GM21447 (cell line): Measurements from ENCODE around the gene XKR7.
"Not testable (repeated sequence)": the region's sequence is repeated elsewhere in the genome, so short reads cannot be mapped to it uniquely, and the experiment has no call there.

ENCODE experiments used
- ATAC-seq: cut with Tn5 transposase; IDR thresholded peaks from one replicate; pipeline ENCODE4 v1.9.1; 2021; ENCODE audit not compliant: unreplicated experiment

Gene XKR7

GRCh38 chr20:32010666-32011065 lies 42.7 kb downstream of the XKR7 start:
- ATAC-seq: no peak

DNA sequence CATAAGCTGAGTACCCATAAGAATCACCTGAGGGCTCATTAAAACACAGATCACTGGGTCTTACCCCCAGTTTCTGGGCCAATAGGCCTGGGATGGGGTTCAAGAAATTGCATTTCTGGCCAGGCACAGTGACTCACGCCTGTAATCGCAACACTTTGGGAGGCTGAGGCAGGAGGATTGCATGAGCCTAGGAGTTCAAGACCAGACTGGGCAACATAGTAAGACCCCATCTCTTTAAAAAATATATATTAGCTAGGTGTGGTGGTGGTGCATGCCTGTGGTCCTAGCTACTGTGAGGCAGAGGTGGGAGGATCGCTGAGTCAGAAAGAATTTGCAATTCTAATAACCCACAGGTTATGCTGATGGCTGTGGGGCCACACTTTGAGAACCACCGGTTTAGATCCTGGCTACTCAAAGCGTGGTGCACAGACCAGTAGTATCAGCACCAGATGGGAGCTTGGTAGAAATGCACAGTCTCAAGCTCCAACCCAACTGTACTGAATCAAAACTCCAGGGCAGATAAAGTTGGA lies 44.3 kb downstream of the XKR7 start:
- no peak for ATAC-seq

- ATAC-seq: no peak
Observed at GRCh38 chr20:32013326-32013725, 45.4 kb downstream of the XKR7 start.

DNA sequence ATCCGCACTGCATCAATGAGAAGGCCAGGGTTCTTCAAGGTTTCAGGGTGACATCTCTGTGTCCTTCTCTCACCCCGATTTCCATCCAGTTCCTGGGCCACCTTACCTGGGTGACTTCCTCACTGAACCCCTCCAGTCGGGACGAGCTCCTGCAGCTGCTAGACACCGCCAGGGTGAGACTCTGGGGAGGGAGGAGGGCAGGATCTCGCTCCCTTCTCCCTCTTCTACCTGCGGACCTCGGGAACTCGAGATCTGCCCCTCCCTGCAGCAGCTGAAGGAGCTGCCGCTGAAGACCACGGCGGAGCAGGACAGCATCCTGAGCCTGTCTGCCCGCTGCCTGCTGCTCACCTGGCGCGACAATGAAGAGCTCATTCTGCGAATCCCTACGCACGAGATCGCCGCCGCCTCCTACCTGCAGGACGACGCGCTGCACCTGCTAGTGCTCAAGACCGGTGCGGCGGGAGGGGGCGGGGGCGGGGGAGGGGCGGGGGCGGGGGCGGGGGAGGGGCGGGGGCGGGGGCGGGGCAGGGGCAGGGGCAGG lies 49.8 kb downstream of the XKR7 start:
- no peak for ATAC-seq

GRCh38 chr20:32018269-32019155 lies 50.6 kb downstream of the XKR7 start:
- ATAC-seq: no peak

DNA sequence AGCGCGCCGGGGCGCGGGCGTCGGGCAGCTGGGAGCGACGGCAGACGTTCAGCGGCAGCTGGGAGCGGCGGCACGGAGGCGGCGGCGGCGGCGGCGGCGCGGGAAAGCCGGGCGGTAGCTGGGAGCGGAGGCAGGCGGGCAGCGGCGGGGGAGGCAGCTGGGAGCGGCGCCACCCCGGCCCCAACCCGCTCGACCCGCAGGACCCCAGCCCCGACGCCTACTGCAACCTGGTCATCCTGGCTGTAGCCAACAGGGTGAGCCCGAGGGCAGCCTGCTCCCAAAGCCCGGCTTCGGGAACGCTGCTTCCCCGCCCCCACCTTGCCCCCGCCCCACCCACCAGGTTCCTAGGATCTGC lies 51.2 kb downstream of the XKR7 start:
- no peak for ATAC-seq

GRCh38 chr20:32019563-32020463 lies 51.9 kb downstream of the XKR7 start:
- ATAC-seq: no peak

DNA sequence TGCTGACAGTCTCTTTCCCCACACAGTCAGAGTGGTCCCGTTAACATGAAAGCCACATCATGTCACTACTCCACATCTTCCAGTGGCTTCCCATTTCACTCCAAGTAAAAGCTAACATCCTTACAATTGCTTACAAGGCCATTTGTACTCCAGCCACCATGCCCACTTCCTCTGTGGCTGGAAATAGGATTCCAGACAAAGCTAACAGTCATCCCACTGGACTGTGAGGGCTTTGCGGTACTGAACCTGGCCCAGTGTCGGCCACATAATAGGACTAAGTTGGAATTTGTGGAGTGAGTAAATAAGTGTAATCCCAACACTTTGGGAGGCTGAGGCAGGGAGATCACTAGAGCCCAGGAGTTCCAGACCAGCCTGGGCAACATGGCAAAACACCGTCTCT lies 53.1 kb downstream of the XKR7 start:
- no peak for ATAC-seq

- ATAC-seq: no peak
Observed at GRCh38 chr20:32024683-32025295, 56.8 kb downstream of the XKR7 start.

DNA sequence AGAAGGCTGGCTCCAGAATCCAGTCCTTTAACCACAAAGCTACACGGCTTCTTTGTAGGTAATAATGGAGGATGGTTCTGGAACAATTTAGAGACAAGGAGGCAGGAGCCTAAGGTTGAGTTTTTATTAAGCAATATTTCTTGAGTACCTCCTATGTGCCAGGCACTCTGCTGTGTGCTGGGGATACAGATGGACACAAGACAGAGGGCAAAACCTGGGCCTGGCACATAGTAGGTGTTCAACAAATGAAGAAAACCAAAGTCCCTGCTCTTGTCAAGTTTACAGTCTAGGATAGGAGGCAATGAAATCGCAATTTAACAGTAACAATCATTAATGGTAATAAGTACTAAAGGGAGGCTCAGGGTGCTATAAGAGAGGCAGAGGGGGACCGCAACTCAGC lies 59.7 kb downstream of the XKR7 start:
- ATAC-seq: no peak

DNA sequence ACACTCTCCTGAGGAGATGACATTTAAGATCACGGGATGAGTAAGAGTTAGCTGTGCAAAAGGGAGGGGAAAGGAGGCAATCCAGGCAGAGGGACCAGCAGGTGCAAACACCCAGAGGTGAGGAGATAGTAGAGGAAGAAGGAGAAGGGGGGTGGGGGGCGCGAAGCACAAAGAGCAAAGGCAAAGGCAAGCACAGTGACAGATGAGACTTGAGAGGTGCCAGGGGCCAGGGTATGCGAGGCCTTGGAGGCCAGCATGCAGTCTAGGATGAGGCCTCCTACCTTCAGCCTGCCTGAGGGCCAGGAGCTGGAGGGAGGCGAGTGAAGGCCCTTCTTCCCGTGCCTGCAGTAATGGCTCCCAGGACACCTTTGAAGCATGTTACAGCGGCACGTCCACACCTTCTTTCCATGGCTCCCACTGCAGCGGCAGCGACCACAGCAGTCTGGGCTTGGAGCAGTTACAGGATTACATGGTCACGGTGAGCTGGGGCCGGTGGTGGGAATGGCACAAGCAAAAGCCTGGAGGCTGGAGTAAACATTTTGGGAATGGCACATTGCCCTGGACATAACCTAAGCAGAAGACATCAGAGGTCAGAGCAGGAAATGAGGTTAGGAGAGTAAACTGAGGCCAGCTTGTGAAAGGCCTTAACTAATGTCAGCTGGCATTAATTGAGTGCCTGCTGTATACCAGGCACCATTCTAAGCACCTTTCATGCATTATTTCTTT lies 60.9 kb downstream of the XKR7 start:
- no peak for ATAC-seq

DNA sequence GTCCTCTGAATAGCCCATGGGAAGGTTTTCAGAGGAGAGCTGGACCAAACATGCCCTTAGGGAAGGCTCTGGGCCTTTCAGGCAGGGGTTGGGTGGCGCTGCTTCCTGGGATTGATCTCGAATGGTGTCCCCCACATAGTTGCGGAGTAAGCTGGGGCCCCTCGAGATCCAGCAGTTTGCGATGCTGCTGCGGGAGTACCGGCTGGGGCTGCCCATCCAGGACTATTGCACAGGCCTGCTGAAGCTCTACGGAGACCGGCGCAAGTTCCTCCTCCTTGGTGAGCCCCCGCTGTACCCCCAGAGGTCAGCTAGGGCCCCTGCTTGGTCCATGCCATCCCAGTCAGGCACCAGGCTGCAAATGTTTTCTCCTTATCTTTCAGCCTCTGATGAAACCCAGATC lies 61.6 kb downstream of the XKR7 start:
- no peak for ATAC-seq

DNA sequence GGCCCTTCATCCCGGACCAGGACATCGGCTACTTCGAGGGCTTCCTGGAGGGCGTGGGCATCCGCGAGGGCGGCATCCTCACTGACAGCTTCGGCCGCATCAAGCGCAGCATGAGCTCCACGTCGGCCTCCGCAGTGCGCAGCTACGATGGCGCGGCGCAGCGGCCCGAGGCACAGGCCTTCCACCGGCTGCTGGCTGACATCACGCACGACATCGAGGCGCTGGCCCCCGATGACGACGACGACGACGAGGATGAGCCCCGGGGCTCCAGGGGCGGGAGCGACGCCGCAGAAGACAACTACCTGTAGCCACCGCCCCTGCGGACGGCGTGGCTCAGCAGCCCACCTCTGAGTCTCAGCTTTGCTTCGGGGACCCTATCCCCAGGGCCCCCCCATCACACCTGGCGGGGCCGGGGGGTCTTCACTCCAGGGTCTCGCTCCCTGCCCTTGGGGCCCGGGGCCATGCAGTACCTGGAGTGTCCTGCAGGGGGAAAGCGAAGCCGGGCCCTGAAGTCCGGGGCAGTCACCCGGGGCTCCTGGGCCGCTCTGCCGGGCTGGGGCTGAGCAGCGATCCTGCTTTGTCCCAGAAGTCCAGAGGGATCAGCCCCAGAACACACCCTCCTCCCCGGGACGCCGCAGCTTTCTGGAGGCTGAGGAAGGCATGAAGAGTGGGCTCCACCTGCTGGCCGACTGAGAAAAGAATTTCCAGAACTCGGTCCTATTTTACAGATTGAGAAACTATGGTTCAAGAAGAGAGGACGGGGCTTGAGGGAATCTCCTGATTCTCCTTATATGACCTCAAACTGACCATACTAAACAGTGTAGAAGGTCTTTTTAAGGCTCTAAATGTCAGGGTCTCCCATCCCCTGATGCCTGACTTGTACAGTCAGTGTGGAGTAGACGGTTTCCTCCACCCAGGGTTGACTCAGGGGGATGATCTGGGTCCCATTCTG lies 63.3 kb downstream of the XKR7 start:
- no peak for ATAC-seq

GRCh38 chr20:32033316-32033715 lies 65.4 kb downstream of the XKR7 start:
- no peak for ATAC-seq

GRCh38 chr20:32033721-32034120 lies 65.8 kb downstream of the XKR7 start:
- not testable (repeated sequence) for ATAC-seq

DNA sequence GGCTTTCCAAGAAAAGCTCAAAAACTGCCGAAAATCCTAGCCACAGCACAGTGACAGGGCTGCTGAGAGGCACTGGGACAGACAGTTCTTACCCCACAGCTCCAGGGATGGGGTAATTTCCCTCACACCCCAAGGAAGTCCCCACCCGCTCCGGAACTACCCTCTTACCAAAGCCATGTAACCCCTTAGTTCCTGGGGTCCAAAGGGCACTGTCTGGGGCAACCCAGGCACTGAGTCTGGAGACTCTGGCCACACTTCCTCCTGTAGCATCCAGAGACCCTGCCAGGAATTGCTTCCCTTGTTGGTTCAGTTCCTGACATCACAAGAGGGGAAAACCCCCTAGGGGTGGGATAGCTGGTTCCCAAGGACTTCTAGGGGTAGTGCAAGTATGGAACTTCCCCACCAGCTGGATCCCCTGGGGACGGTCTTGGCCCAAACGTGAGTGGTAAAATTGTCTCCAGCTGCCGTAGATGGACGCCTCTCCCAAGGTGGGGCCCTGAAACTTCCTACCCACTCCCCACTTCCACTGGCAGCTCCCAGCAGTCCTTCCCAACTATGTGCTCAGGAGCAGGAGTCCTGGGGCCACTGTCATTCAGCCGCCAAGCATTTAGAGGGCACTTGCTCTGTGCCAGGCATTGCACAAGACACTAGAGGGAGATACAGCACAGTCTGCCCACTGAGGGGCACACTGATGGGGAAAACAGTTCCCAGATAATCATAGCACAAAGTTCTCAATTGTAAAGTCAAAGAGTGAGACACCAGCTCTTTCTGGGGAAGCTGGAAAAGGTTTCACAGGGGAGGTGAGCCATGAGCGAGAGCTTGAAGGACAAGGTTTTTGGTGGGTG lies 66.9 kb downstream of the XKR7 start:
- ATAC-seq: no peak

- no peak for ATAC-seq
Observed at GRCh38 chr20:32035426-32035779, 67.5 kb downstream of the XKR7 start.

DNA sequence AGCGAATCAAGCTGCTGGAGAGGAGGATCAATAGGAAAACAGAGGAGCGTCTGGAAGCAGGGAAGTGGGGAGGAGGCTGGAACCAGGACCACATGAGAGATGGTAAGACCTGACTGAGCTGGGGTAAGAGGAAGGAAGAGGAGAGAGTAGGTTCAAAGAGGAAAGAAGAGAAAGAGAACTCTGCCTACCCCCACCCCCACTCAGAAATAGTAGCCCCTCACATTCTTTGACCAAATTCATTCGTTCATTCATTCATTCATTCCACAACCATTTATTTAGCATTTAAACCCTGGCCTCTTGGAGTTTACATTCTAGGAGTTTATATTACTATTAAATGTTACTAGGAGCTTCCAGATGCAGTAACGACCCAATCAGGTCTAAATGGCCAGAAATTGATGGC lies 68.3 kb downstream of the XKR7 start:
- ATAC-seq: no peak
